Prostate gland (tissue), 2 donors: ENCODE results near the gene TMEM196.

ENCODE experiments used
- POLR2A ChIP-seq: fragments of 450-650 bp; IDR thresholded peaks from one replicate; pipeline ENCODE4 v1.6.1; 2016; ENCODE audit warnings: antibody characterized with exemption, mild to moderate bottlenecking
- POLR2AphosphoS5 ChIP-seq: sonication (generic); formaldehyde crosslinking; IDR thresholded peaks from one replicate; pipeline ENCODE4 v1.6.1; 2017; ENCODE audit warnings: antibody characterized with exemption
- TF ChIP-seq, protein P1 (sequence below), 4 experiments: fragments of 200-600 bp in 2 of 4; fragments of 450-650 bp in 2 of 4; sonication (generic) in 2 of 4; IDR thresholded peaks; 1 replicate in 3 of 4; 2 replicates in 1 of 4; pipeline ENCODE4 v1.5.1; 2016 to 2019; ENCODE audit warnings: antibody characterized with exemption in 4 of 4, mild to moderate bottlenecking in 2 of 4, moderate library complexity in 2 of 4

- TF ChIP-seq, protein P1, sequence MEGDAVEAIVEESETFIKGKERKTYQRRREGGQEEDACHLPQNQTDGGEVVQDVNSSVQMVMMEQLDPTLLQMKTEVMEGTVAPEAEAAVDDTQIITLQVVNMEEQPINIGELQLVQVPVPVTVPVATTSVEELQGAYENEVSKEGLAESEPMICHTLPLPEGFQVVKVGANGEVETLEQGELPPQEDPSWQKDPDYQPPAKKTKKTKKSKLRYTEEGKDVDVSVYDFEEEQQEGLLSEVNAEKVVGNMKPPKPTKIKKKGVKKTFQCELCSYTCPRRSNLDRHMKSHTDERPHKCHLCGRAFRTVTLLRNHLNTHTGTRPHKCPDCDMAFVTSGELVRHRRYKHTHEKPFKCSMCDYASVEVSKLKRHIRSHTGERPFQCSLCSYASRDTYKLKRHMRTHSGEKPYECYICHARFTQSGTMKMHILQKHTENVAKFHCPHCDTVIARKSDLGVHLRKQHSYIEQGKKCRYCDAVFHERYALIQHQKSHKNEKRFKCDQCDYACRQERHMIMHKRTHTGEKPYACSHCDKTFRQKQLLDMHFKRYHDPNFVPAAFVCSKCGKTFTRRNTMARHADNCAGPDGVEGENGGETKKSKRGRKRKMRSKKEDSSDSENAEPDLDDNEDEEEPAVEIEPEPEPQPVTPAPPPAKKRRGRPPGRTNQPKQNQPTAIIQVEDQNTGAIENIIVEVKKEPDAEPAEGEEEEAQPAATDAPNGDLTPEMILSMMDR (IDR thresholded peaks at IDR 0.05) = no peak
- TF ChIP-seq POLR2A (no peak), POLR2AphosphoS5 (no peak)
These were observed 75.1 kb downstream of the TMEM196 start for GRCh38 chr7:19698331-19698730.
